K562 (cell line): ENCODE results near the gene CCDC71L. TPM values are rescaled to one million over a fixed set of nuclear protein-coding genes. Genes with fewer than 3 reads are reported as not detected.

Experiments
- BCOR ChIP-seq: fragments of 450-650 bp; IDR thresholded peaks from 2 replicates; pipeline ENCODE4 v1.6.1; 2016
- BRD4 ChIP-seq: fragments of 200-600 bp; sonication (generic); IDR thresholded peaks from 2 replicates; pipeline ENCODE4 v1.6.1; 2017; ENCODE audit warnings: inconsistent platforms
- CBFA2T3 ChIP-seq: fragments of 450-650 bp; IDR thresholded peaks from 2 replicates; pipeline ENCODE4 v1.6.1; 2017
- CEBPG ChIP-seq, 3 experiments: fragments of 200-800 bp in 1 of 3; sonication (Bioruptor generic) in 1 of 3; sonication (generic) in 1 of 3; formaldehyde crosslinking in 1 of 3; IDR thresholded peaks in 2 of 3; conservative IDR thresholded peaks in 1 of 3; 2 replicates each; pipeline versions ENCODE4 v1.6.1 to v1.8.0; 2016 to 2022; ENCODE audit warnings: missing compliant biosample characterization in 2 of 3, missing genetic modification characterization in 2 of 3, mild to moderate bottlenecking in 1 of 3, missing genetic modification reagents in 1 of 3
- CHD4 ChIP-seq: fragments of 200-600 bp; sonication (generic); IDR thresholded peaks from 3 replicates; pipeline ENCODE4 v1.6.1; 2012; ENCODE audit warnings: low read depth, mild to moderate bottlenecking, mixed read lengths, low read length, inconsistent platforms; ENCODE audit not compliant: insufficient read depth, insufficient replicate concordance, poor library complexity, severe bottlenecking
- COPS2 ChIP-seq: fragments of 450-650 bp; conservative IDR thresholded peaks from 2 replicates; pipeline ENCODE4 v1.6.1; 2016; ENCODE audit warnings: mild to moderate bottlenecking, moderate library complexity
- GTF2A2 ChIP-seq: IDR thresholded peaks from 2 replicates; pipeline ENCODE4 v1.6.1; 2016; ENCODE audit warnings: mild to moderate bottlenecking, missing genetic modification characterization, missing compliant biosample characterization
- HCFC1 ChIP-seq: IDR thresholded peaks from 2 replicates; pipeline ENCODE4 v1.6.1; 2012; ENCODE audit warnings: low read depth, low read length, improper control_type of control experiment
- ILF3 ChIP-seq: fragments of 450-650 bp; IDR thresholded peaks from 2 replicates; pipeline ENCODE4 v1.6.1; 2018; ENCODE audit warnings: antibody characterized with exemption, mild to moderate bottlenecking, moderate library complexity, borderline replicate concordance
- NFIC ChIP-seq: fragments of 450-650 bp; IDR thresholded peaks from 2 replicates; pipeline ENCODE4 v1.6.1; 2017; ENCODE audit warnings: mild to moderate bottlenecking, inconsistent platforms
- NR4A1 ChIP-seq, 2 experiments: fragments of 250-450 bp in 1 of 2; fragments of 450-650 bp in 1 of 2; sonication (Bioruptor Pico) in 1 of 2; IDR thresholded peaks; 2 replicates each; pipeline versions ENCODE4 v1.4.0 to v1.6.1; 2016 to 2020; ENCODE audit warnings: mild to moderate bottlenecking in 2 of 2, missing compliant biosample characterization in 1 of 2, missing genetic modification characterization in 1 of 2, moderate library complexity in 1 of 2
- PCBP2 ChIP-seq: fragments of 200-400 bp; formaldehyde crosslinking; IDR thresholded peaks from 2 replicates; pipeline ENCODE4 v1.6.1; 2018; ENCODE audit warnings: low read length, low read depth, mild to moderate bottlenecking, moderate library complexity; ENCODE audit not compliant: poor library complexity, severe bottlenecking
- SAP30 ChIP-seq: fragments of 200-600 bp; sonication (generic); IDR thresholded peaks from 2 replicates; pipeline ENCODE4 v1.6.1; 2012; ENCODE audit warnings: borderline replicate concordance, low read depth, mild to moderate bottlenecking, moderate library complexity, low read length, control low read depth, inconsistent platforms; ENCODE audit not compliant: insufficient read depth, poor library complexity, severe bottlenecking
- SRSF7 ChIP-seq: fragments of 200-400 bp; formaldehyde crosslinking; optimal IDR thresholded peaks from 2 replicates; pipeline ENCODE3; 2017; ENCODE audit warnings: mild to moderate bottlenecking, low read depth, low read length
- TCF7 ChIP-seq: sonication (generic); IDR thresholded peaks from 2 replicates; pipeline ENCODE4 v1.6.1; 2016; ENCODE audit warnings: antibody characterized with exemption, borderline replicate concordance
- TEAD2 ChIP-seq: fragments of 450-650 bp; IDR thresholded peaks from 2 replicates; pipeline ENCODE4 v1.6.1; 2016; ENCODE audit warnings: missing genetic modification characterization, control low read depth, missing compliant biosample characterization
- TRIM28 ChIP-seq: fragments of 450-650 bp; IDR thresholded peaks from 2 replicates; pipeline ENCODE4 v1.6.1; 2017
- ZNF589 ChIP-seq: fragments of 200-800 bp; sonication (Bioruptor generic); IDR thresholded peaks from 2 replicates; pipeline ENCODE4 v1.6.1; 2016; ENCODE audit warnings: low read depth, missing genetic modification characterization, missing compliant biosample characterization
- ZNF592 ChIP-seq: fragments of 450-650 bp; IDR thresholded peaks from 2 replicates; pipeline ENCODE4 v1.6.1; 2017; ENCODE audit warnings: antibody characterized with exemption, mild to moderate bottlenecking
- ZNF696 ChIP-seq: fragments of 250-450 bp; sonication (Bioruptor Pico); conservative IDR thresholded peaks from 2 replicates; pipeline ENCODE4 v1.4.0; 2020; ENCODE audit warnings: mild to moderate bottlenecking, moderate library complexity
- ZNF707 ChIP-seq: fragments of 250-450 bp; sonication (Bioruptor Pico); conservative IDR thresholded peaks from 2 replicates; pipeline ENCODE4 v1.8.0; 2022; ENCODE audit warnings: inconsistent platforms, mild to moderate bottlenecking, moderate library complexity
- polyA plus RNA-seq, 8 experiments: library from polyadenylated mRNA; depleted of rRNA in 4 of 8; stranded (reverse) in 5 of 8; unstranded in 3 of 8; fragments of >200 nt; fragmentation: Nextera tagmentation in 2 of 8; fragmentation: Illumina TruSeq in 1 of 8; extraction: Ambion mirVana in 2 of 8; extraction: Trizol in 1 of 8; gene quantifications; 2 replicates each; pipeline versions ENCODE4 v1.2.1 to v1.2.3, GENCODE V29; 2011 to 2014; ENCODE audit warnings: inconsistent platforms in 1 of 8, missing spikeins in 1 of 8
- total RNA-seq, 7 experiments: library from RNA; depleted of rRNA in 6 of 7; stranded (reverse); fragments of >200 nt in 6 of 7; fragmentation: Illumina TruSeq in 2 of 7; extraction: Trizol in 2 of 7; gene quantifications; 2 replicates each; pipeline versions ENCODE4 v1.2.1 to v1.2.3, GENCODE V29; 2011 to 2021; ENCODE audit warnings: low replicate concordance in 1 of 7
- TF ChIP-seq, protein P1 (sequence below): fragments of 250-450 bp; sonication (Bioruptor Pico); IDR thresholded peaks from 2 replicates; pipeline ENCODE4 v1.4.0; 2020; ENCODE audit warnings: borderline replicate concordance

Gene CCDC71L
- total and polyA plus RNA-seq, 9 of the 15 experiments (the other 6 are each of a cell fraction or from before 2014, with no cell fraction given): 5.7 to 108 (median 25.4) TPM

DNA sequence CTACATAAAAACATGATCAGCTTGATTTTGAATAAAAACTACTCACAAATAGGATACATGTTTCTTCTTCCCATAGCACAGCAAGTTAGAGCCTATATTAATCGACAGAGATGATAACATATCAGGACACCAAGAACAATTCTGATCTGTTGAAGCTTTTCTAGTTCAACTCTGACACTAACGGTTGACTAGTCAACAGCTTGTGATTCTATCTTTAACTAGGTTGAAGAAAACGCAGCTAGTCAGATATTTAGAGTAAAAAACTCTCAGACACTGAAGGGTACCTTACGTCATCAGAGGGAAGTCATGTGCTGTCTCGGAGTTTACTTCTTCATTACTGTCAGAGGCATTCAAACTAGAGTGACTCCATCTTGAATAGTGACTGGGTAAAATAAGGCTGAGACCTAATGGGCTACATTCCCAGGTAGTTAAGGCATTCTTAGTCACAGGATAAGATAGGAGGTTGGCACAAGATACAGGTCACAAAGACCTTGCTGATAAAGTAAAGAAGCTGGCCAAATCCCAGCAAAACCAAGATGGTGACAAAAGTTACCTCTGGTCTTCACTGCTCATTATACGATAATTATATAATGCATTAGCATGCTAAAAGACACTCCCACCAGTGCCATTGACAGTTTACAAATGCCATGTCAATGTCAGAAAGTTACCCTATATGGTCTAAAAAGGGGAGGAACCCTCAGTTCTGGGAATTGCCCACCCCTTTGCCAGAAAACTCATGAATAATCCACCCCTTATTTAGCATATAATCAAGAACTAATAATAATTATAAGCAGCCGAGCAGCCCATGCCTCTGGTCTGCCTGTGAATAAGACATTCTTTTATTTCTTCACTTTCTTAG is 21.3 kb downstream of the CCDC71L start (continued):
- TF ChIP-seq SRSF7 (no peak), CBFA2T3 (no peak), ILF3 (no peak), TEAD2 (tag) (0 out of 2 replicates have a peak, but pooled peaks have one; percentile 26), ZNF592 (peak; percentile 94), NFIC (no peak), BRD4 (no peak), TCF7 (no peak), ZNF589 (0 out of 2 replicates have a peak, but pooled peaks have one; percentile 53), CHD4 (no peak), HCFC1 (no peak), ZNF696 (CRISPR knock-in tag) (no peak), COPS2 (no peak), BCOR (no peak), TRIM28 (no peak), SAP30 (no peak), CEBPG (CRISPR knock-in tag; IDR thresholded peaks at IDR 0.05) (no peak), CEBPG (tag; conservative IDR thresholded peaks at IDR 0.05 in 1 of 2, IDR thresholded peaks at IDR 0.05 in 1 of 2) (no peak), GTF2A2 (peak; percentile 81), ZNF707 (no peak), PCBP2 (no peak), NR4A1 (CRISPR knock-in tag; IDR thresholded peaks at IDR 0.05) (no peak), NR4A1 (tag; IDR thresholded peaks at IDR 0.05) (peak; percentile 91)
- TF ChIP-seq, protein P1, sequence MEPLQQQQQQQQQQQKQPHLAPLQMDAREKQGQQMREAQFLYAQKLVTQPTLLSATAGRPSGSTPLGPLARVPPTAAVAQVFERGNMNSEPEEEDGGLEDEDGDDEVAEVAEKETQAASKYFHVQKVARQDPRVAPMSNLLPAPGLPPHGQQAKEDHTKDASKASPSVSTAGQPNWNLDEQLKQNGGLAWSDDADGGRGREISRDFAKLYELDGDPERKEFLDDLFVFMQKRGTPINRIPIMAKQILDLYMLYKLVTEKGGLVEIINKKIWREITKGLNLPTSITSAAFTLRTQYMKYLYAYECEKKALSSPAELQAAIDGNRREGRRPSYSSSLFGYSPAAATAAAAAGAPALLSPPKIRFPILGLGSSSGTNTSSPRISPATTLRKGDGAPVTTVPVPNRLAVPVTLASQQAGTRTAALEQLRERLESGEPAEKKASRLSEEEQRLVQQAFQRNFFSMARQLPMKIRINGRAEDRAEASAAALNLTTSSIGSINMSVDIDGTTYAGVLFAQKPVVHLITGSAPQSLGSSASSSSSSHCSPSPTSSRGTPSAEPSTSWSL (CRISPR knock-in tag): no peak; the same call in 1 of the 2 replicates
